Neutrophil (primary cell): Measurements from ENCODE around the gene ID1.
"Not testable (repeated sequence)": the region's sequence is repeated elsewhere in the genome, so short reads cannot be mapped to it uniquely, and the experiment has no call there.

Experiments
- H3K27ac ChIP-seq: fragments of 200-600 bp; sonication (generic); 2 replicates; pipeline ENCODE4 v1.5.1; 2016; ENCODE audit warnings: mild to moderate bottlenecking, moderate library complexity
- H3K27me3 ChIP-seq: fragments of 200-600 bp; sonication (generic); 2 replicates; pipeline ENCODE4 v1.6.0; 2016; ENCODE audit warnings: mild to moderate bottlenecking
- H3K36me3 ChIP-seq: fragments of 200-600 bp; sonication (generic); 2 replicates; pipeline ENCODE4 v1.5.1; 2017
- H3K4me1 ChIP-seq, 2 experiments: fragments of 200-600 bp in 1 of 2; sonication (generic) in 1 of 2; 1 replicate in 1 of 2; 2 replicates in 1 of 2; pipeline versions ENCODE4 v1.5.1 to v1.6.1; 2013 to 2016; ENCODE audit warnings: low read depth in 1 of 2, low read length in 1 of 2, mild to moderate bottlenecking in 1 of 2, moderate library complexity in 1 of 2; ENCODE audit not compliant: control insufficient read depth in 1 of 2, insufficient read depth in 1 of 2
- H3K4me3 ChIP-seq, 2 experiments: fragments of 200-600 bp in 1 of 2; sonication (generic) in 1 of 2; 1 replicate in 1 of 2; 2 replicates in 1 of 2; pipeline ENCODE4 v1.5.1; 2013 to 2016; ENCODE audit warnings: low read depth in 1 of 2, low read length in 1 of 2, mild to moderate bottlenecking in 1 of 2, moderate library complexity in 1 of 2
- H3K9me3 ChIP-seq: fragments of 200-600 bp; sonication (generic); 2 replicates; pipeline ENCODE4 v1.5.1; 2016
- CTCF ChIP-seq: fragments of 200-600 bp; sonication (generic); IDR thresholded peaks from 2 replicates; pipeline ENCODE4 v1.5.1; 2016; ENCODE audit warnings: antibody characterized with exemption

ID1 gene

GRCh38 chr20:31572042-31572700, 32.9 kb upstream of the ID1 start:
- Histone ChIP-seq H3K27ac (peak overlapping the region; percentile 89), H3K4me3 (peak overlapping the region; percentile 80 to 81), H3K27me3 (no peaks in the 10 kb centered on the region), H3K4me1 (peaks cover 18 to 20% of the 10 kb centered on the region in 2 experiments), H3K9me3 (no peaks in the 10 kb centered on the region), H3K36me3 (peaks cover 41% of the 10 kb centered on the region)
- no peak for TF ChIP-seq CTCF

- Histone ChIP-seq H3K4me3 (peak overlapping the region; percentile 80 to 81), H3K36me3 (peaks cover 33% of the 10 kb centered on the region), H3K4me1 (peaks cover 16 to 18% of the 10 kb centered on the region in 2 experiments), H3K9me3 (no peaks in the 10 kb centered on the region), H3K27ac (peak overlapping the region; percentile 89), H3K27me3 (no peaks in the 10 kb centered on the region)
- TF ChIP-seq CTCF, result peak; percentile 46
Observed at GRCh38 chr20:31572701-31573554, 32.2 kb upstream of the ID1 start.

GRCh38 chr20:31573555-31574321, 31.4 kb upstream of the ID1 start:
- Histone ChIP-seq H3K4me1 (peaks cover 16% of the 10 kb centered on the region in 2 experiments), H3K36me3 (peaks cover 25% of the 10 kb centered on the region), H3K4me3 (peak overlapping the region; percentile 80 to 81), H3K27me3 (no peaks in the 10 kb centered on the region), H3K27ac (peak overlapping the region; percentile 89), H3K9me3 (no peaks in the 10 kb centered on the region)
- TF ChIP-seq CTCF, result no peak

GRCh38 chr20:31574986-31575385, 30.1 kb upstream of the ID1 start:
- Histone ChIP-seq H3K4me1 (peaks cover 16% of the 10 kb centered on the region in 2 experiments), H3K36me3 (peaks cover 13% of the 10 kb centered on the region)
- not testable (repeated sequence) for H3K4me3 ChIP-seq, H3K27me3 ChIP-seq, H3K9me3 ChIP-seq, H3K27ac ChIP-seq

- Histone ChIP-seq H3K27me3 (no peaks in the 10 kb centered on the region), H3K36me3 (no peaks in the 10 kb centered on the region), H3K27ac (no peak overlapping the region), H3K4me1 (peaks cover 16% of the 10 kb centered on the region in 2 experiments), H3K4me3 (no peak overlapping the region), H3K9me3 (no peaks in the 10 kb centered on the region)
- TF ChIP-seq CTCF, result no peak
Observed at GRCh38 chr20:31576751-31577150, 28.3 kb upstream of the ID1 start.
